ENCODE results near the gene TASP1.

The TASP1 gene

GRCh38 chr20:13567663-13568062, 71.1 kb downstream of the TASP1 start:
- DNase-seq: no peak

GRCh38 chr20:13563854-13564253, 74.9 kb downstream of the TASP1 start:
- DNase-seq: no peak

- DNase-seq: no peak
Measured at GRCh38 chr20:13554706-13555105, 84.0 kb downstream of the TASP1 start.

- DNase-seq: no peak
Measured at GRCh38 chr20:13554076-13554475, 84.7 kb downstream of the TASP1 start.

GRCh38 chr20:13552061-13552460, 86.7 kb downstream of the TASP1 start:
- DNase-seq: no peak

- DNase-seq: no peak
Measured at GRCh38 chr20:13549451-13549850, 89.3 kb downstream of the TASP1 start.

GRCh38 chr20:13546497-13547131, 92.1 kb downstream of the TASP1 start:
- DNase-seq: no peak

GRCh38 chr20:13545790-13546189, 92.9 kb downstream of the TASP1 start:
- DNase-seq: no peak

- DNase-seq: no peak
Measured at GRCh38 chr20:13543783-13544182, 94.9 kb downstream of the TASP1 start.

GRCh38 chr20:13535627-13536026, 103.1 kb downstream of the TASP1 start:
- no peak for DNase-seq

- no peak for DNase-seq
Measured at GRCh38 chr20:13533946-13534345, 104.8 kb downstream of the TASP1 start.

GRCh38 chr20:13530146-13530545, 108.6 kb downstream of the TASP1 start:
- no peak for DNase-seq

GRCh38 chr20:13526551-13526950, 112.2 kb downstream of the TASP1 start:
- no peak for DNase-seq

GRCh38 chr20:13525225-13525940, 113.3 kb downstream of the TASP1 start:
- DNase-seq: no peak

- no peak for DNase-seq
Measured at GRCh38 chr20:13524339-13524738, 114.4 kb downstream of the TASP1 start.

GRCh38 chr20:13517831-13518230, 120.9 kb downstream of the TASP1 start:
- no peak for DNase-seq

- DNase-seq: no peak
Measured at GRCh38 chr20:13515796-13516558, 122.8 kb downstream of the TASP1 start.

GRCh38 chr20:13515291-13515690, 123.4 kb downstream of the TASP1 start:
- DNase-seq: no peak

GRCh38 chr20:13510837-13511488, 127.8 kb downstream of the TASP1 start:
- DNase-seq: no peak

- no peak for DNase-seq
Measured at GRCh38 chr20:13507646-13508045, 131.1 kb downstream of the TASP1 start.

- DNase-seq: no peak
Measured at GRCh38 chr20:13501500-13501899, 137.2 kb downstream of the TASP1 start.

GRCh38 chr20:13494019-13494418, 144.7 kb downstream of the TASP1 start:
- no peak for DNase-seq

GRCh38 chr20:13493143-13493542, 145.6 kb downstream of the TASP1 start:
- no peak for DNase-seq
